Fibroblast of peridontal ligament (primary cell): ENCODE measurements around the gene SOS1.
"Not testable (repeated sequence)": the region's sequence is repeated elsewhere in the genome, so short reads cannot be mapped to it uniquely, and the experiment has no call there.

Experiments
- DNase-seq: peaks from one replicate; pipeline ENCODE4 v3.0.0-alpha.2; 2010; ENCODE audit errors: extremely low read depth

SOS1 gene

GRCh38 chr2:39099870-39100728 lies 20.8 kb downstream of the SOS1 start:
- no peak for DNase-seq

- DNase-seq, result no peak
Observed at GRCh38 chr2:39099310-39099869, 21.5 kb downstream of the SOS1 start.

DNA sequence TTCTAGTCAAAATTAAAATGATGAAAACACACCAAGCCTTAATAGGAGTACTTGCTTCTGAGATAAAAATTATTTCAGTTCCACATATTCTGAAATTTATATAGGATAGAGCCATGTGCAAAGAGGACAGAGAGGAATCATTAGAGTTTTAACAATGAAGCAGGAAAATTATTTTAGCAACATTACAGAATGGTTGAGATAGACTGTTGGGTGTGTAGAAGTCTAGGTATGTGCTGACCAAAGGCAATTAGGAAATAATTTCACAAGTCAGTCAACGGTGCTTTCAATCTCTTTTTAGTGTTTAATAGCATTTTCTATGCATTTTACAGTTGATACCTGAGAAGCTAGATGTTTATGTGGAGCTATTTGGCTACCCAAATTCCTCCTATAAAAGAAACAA lies 25.2 kb downstream of the SOS1 start:
- DNase-seq, result no peak

- DNase-seq, result peak; percentile 90
Observed at GRCh38 chr2:39094717-39095363, 26.0 kb downstream of the SOS1 start.

DNA sequence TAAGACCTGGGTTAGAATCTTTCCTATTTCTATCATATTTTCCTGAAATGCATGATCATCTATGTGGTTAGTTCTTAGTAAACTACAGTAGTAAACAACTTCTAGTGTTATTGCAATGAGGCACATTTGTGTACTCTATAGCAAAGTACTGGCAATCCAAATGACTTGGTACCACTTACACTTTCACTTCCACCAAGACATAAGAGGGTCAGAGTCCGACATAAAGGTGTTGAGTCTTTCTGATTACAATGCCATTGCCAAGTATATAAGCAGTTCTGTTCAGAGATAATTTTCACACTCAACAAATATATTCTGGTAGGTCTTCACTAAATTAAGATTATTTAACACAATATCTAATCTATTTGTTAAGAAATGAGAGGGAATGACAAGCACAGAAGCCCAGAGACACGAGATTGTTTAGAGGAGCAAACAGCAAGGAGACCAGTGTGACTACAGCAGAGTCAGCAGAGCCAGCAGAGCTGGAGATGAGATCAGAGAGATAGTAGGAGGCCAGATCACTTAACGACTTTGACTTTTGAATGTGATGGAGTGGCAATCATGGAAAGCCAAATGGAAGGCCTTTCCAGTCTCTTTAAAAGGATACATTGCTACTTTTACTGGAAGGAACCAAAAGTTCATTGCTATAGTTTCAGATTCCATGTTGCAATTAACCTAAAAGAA lies 27.5 kb downstream of the SOS1 start:
- DNase-seq, result no peak

DNA sequence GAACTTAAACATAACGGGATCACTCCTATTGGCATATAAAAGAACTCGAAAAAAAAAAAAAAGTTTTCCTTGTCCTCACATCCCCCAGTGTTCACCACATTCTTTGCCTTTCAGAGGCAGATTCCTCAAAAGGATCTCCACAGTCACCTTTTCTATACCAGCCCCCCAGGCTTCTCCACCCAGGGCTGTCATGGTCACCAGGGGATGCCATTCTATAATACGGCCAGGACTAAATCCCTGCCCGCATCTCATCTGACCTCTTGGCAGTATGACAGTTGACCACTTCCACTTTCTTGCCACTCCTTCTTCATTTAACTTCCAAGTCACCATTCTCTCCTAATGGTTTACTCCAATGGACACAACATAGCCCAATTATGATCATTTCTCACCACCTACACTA lies 29.3 kb downstream of the SOS1 start:
- no peak for DNase-seq

DNA sequence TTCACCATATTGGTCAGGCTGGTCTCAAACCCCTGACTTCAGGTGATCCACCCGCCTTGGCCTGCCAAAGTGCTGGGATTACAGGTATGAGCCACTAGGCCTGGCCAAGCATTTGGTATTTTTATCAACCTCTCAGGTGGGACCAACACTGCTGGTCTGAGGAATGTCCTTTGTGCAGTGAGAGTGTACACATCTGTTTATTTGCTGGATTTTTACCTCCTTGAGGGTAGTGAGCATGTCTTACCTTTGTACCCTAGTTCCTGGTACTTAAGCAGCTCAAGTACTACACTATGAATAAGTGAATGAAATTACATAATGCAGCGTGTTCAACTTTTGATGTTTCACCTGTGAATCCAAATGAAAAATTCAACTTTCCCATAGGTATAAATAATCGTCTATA lies 29.8 kb downstream of the SOS1 start:
- no peak for DNase-seq

GRCh38 chr2:39080152-39080551 lies 40.7 kb downstream of the SOS1 start:
- DNase-seq, result no peak

DNA sequence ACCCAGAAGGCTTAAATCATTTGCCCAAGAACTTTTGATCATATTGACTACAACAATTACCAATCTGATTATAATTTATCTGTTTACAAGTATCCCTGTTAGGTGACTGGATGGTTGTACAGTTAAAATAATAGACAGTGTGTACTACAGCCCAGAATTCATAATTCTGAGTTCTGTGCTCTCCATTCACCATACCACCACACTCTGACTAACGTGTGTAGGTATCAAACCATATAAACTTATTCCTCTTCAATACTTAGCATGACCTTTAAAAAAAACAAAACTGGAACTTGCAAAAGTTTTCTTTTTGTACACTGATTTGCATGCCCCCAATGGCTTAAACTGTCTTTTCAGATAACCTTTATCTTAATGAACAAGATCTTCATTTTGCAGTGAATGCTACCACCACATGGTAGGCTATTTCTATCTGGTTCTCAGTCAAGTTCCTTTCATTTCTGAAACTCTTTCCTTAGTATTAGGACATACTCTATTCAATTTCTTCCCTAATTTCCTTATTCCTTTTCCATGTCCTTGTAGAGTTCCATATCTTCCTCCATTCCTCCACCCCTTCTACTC lies 50.9 kb downstream of the SOS1 start:
- DNase-seq, result no peak

DNA sequence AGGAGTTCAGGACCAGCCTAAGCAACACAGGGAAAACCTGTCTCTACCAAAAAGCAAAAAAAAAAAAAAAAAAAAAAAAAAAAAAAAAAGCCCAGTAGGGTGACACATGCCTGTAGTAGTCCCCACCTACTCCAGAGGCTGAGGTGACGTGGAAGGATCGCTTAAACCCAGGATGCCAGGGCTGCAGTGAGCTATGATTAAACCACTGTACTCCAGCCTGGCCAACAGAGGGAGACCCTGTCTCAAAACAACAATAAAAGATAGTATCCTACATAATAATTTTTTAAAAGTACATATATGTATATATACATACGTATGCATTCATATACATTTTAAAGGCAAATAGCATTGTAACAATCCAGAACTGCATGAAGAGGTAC lies 51.7 kb downstream of the SOS1 start:
- DNase-seq, result no peak

GRCh38 chr2:39068299-39069135 lies 52.3 kb downstream of the SOS1 start:
- peak; percentile 20 for DNase-seq

- no peak for DNase-seq
Observed at GRCh38 chr2:39065616-39066015, 55.2 kb downstream of the SOS1 start.

DNA sequence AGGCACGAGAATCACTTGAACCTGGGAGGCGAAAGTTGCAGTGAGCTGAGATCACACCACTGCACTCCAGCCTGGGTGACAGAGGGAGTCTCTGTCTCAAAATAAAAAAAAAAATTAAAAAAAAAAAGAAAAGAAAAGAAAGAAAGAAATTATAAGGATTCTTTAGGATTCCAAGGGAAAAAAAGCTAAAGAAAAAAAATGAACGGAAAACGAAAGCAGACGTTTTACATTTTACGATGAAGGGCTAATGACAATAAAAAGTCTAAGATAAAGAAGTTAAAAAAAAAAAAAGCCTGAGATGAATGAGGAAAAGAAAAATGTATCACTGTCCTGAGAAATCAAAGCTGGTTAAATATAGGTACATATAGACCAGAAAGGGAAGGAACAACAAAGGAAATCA lies 58.5 kb downstream of the SOS1 start:
- DNase-seq, result no peak

DNA sequence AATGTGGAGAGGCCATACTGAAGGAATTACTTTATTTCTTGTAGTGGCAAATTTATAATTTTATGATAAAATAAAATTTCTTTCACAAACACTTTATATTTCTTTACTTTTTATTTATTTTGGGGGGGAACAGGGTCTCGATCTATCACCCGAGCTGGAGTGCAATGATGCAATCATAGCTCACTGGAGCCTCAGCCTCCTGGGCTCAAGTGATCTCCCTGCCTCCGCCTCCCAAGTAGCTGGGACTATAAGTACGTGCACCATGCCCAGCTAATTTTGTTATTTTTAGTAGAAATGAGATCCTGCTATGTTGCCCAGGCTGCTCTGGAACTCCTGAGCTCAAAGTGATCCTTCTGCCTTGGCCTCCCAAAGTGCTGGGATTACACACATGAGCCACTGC lies 59.6 kb downstream of the SOS1 start:
- DNase-seq, result no peak

- peak; percentile 83 for DNase-seq
Observed at GRCh38 chr2:39059366-39059952, 61.4 kb downstream of the SOS1 start.

- DNase-seq, result no peak
Observed at GRCh38 chr2:39058101-39058500, 62.8 kb downstream of the SOS1 start.

GRCh38 chr2:39052665-39053064 lies 68.2 kb downstream of the SOS1 start:
- DNase-seq, result not testable (repeated sequence)

- no peak for DNase-seq
Observed at GRCh38 chr2:39050109-39050508, 70.7 kb downstream of the SOS1 start.

GRCh38 chr2:39039072-39039471 lies 81.8 kb downstream of the SOS1 start:
- no peak for DNase-seq

- DNase-seq, result peak; percentile 43
Observed at GRCh38 chr2:39033980-39034379, 86.9 kb downstream of the SOS1 start.

DNA sequence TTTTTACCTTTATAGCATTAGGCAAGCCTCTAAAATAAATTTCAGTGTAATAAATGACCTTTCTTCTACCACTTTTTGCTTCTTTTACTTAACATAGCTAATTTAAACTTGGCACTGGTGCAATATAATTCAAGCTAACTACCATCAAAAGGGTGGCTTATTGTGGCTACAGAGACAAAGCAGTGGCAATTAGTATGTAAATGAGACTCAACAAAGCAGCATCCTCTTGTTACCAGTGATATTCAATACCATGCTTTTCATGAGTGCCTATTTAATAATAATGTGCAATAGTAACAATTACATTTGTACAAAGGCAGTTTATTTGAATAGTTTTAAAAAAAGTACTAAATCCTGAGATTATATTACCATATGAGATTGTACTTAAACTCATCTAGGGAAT lies 93.4 kb downstream of the SOS1 start:
- DNase-seq, result no peak
